Measurements from ENCODE around the gene MMEL1. TPM values are rescaled to one million over a fixed set of nuclear protein-coding genes. Genes with fewer than 3 reads are reported as not detected.

MMEL1 gene
- total and polyA plus RNA-seq, 2 of the 13 experiments (the other 11 are each of a cell fraction or from before 2014, with no cell fraction given), result 0.48 TPM; not detected in 1

GRCh38 chr1:2631136-2632050 lies 1.4 kb downstream of the MMEL1 start (continued):
- TF ChIP-seq, protein P1, sequence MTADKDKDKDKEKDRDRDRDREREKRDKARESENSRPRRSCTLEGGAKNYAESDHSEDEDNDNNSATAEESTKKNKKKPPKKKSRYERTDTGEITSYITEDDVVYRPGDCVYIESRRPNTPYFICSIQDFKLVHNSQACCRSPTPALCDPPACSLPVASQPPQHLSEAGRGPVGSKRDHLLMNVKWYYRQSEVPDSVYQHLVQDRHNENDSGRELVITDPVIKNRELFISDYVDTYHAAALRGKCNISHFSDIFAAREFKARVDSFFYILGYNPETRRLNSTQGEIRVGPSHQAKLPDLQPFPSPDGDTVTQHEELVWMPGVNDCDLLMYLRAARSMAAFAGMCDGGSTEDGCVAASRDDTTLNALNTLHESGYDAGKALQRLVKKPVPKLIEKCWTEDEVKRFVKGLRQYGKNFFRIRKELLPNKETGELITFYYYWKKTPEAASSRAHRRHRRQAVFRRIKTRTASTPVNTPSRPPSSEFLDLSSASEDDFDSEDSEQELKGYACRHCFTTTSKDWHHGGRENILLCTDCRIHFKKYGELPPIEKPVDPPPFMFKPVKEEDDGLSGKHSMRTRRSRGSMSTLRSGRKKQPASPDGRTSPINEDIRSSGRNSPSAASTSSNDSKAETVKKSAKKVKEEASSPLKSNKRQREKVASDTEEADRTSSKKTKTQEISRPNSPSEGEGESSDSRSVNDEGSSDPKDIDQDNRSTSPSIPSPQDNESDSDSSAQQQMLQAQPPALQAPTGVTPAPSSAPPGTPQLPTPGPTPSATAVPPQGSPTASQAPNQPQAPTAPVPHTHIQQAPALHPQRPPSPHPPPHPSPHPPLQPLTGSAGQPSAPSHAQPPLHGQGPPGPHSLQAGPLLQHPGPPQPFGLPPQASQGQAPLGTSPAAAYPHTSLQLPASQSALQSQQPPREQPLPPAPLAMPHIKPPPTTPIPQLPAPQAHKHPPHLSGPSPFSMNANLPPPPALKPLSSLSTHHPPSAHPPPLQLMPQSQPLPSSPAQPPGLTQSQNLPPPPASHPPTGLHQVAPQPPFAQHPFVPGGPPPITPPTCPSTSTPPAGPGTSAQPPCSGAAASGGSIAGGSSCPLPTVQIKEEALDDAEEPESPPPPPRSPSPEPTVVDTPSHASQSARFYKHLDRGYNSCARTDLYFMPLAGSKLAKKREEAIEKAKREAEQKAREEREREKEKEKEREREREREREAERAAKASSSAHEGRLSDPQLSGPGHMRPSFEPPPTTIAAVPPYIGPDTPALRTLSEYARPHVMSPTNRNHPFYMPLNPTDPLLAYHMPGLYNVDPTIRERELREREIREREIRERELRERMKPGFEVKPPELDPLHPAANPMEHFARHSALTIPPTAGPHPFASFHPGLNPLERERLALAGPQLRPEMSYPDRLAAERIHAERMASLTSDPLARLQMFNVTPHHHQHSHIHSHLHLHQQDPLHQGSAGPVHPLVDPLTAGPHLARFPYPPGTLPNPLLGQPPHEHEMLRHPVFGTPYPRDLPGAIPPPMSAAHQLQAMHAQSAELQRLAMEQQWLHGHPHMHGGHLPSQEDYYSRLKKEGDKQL (CRISPR knock-in tag; IDR thresholded peaks at IDR 0.05; ENCODE audit: low read depth), result no peak
- TF ChIP-seq ZNF749 (CRISPR knock-in tag; IDR thresholded peaks at IDR 0.05; ENCODE audit: borderline replicate concordance), result no peak
- TF ChIP-seq ZNF441 (CRISPR knock-in tag; IDR thresholded peaks at IDR 0.05; ENCODE audit: borderline replicate concordance), result no peak
- TF ChIP-seq NFYB (CRISPR knock-in tag; IDR thresholded peaks at IDR 0.05), result peak; percentile 35; the same call in 1 of the 2 replicates
- no peak for TF ChIP-seq ARID4A (CRISPR knock-in tag; IDR thresholded peaks at IDR 0.05; ENCODE audit: borderline replicate concordance)
- no peak for TF ChIP-seq JDP2 (CRISPR knock-in tag; IDR thresholded peaks at IDR 0.05; ENCODE audit: borderline replicate concordance)
- TF ChIP-seq MYC (CRISPR knock-in tag; IDR thresholded peaks at IDR 0.05; ENCODE audit: borderline replicate concordance), result peak; percentile 16; the same call in 1 of the 2 replicates
- TF ChIP-seq NFKBIZ (CRISPR knock-in tag; IDR thresholded peaks at IDR 0.05), result no peak
- no peak for TF ChIP-seq PCBP2 (optimal IDR thresholded peaks at IDR 0.05; ENCODE audit: low read depth, low read length, poor library complexity, severe bottlenecking)
- TF ChIP-seq SIN3B (IDR thresholded peaks at IDR 0.05; ENCODE audit: low read length), result no peak
- no peak for TF ChIP-seq ZNF569 (CRISPR knock-in tag; IDR thresholded peaks at IDR 0.05; ENCODE audit: borderline replicate concordance)
- 0 out of 2 replicates have a peak, but pooled peaks have one; percentile 24 for TF ChIP-seq TSC22D2 (CRISPR knock-in tag; IDR thresholded peaks at IDR 0.05; ENCODE audit: borderline replicate concordance)
- TF ChIP-seq, protein P2, sequence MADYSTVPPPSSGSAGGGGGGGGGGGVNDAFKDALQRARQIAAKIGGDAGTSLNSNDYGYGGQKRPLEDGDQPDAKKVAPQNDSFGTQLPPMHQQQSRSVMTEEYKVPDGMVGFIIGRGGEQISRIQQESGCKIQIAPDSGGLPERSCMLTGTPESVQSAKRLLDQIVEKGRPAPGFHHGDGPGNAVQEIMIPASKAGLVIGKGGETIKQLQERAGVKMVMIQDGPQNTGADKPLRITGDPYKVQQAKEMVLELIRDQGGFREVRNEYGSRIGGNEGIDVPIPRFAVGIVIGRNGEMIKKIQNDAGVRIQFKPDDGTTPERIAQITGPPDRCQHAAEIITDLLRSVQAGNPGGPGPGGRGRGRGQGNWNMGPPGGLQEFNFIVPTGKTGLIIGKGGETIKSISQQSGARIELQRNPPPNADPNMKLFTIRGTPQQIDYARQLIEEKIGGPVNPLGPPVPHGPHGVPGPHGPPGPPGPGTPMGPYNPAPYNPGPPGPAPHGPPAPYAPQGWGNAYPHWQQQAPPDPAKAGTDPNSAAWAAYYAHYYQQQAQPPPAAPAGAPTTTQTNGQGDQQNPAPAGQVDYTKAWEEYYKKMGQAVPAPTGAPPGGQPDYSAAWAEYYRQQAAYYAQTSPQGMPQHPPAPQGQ (CRISPR knock-in tag; IDR thresholded peaks at IDR 0.05; ENCODE audit: borderline replicate concordance), result no peak
- no peak for TF ChIP-seq ETV6 (CRISPR knock-in tag; conservative IDR thresholded peaks at IDR 0.05)
- no peak for TF ChIP-seq SMC3 (IDR thresholded peaks at IDR 0.05; ENCODE audit: low read length)
- TF ChIP-seq ZNF772 (CRISPR knock-in tag; IDR thresholded peaks at IDR 0.05), result no peak
- no peak for TF ChIP-seq SRSF9 (IDR thresholded peaks at IDR 0.05; ENCODE audit: borderline replicate concordance, insufficient read depth, low read depth, low read length, poor library complexity, severe bottlenecking)

Data from HepG2 (cell line).